Measurements from ENCODE around the gene TFDP2. TPM values are rescaled to one million over a fixed set of nuclear protein-coding genes. Genes with fewer than 3 reads are reported as not detected.

The TFDP2 gene
- total and polyA plus RNA-seq, 2 of the 8 experiments (the other 6 are each of a cell fraction or from before 2014, with no cell fraction given): 41.1 to 119 TPM

DNA sequence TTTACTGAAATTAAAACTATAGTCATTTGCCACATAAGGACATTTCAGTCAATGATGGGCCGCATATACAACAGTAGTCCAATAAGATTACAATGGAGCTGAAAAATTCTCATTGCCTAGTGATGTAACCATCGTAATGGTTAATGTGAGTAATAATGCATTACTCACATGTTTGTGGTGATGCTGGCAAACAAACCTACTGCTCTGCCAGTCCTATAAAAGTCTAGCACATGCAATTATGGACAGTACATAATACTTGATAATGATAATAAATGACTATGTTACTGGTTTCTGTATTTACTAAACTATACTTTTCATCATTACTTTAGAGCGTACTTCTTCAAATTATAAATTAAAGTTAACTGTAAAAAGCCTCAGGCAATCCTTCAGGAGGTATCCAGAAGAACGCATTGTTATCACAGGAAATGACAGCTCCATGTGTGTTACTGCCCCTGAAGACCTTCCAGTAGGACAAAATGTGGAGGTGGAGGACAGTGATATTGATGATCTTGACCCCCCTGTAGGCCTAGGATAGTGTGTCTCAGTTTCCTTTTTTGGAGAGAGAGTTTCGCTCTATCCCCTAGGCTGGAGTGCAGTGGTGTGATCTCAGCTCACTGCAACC, 170.2 kb downstream of the TFDP2 start:
- Histone ChIP-seq H3K18ac (ENCODE audit: extremely low read depth, low read length) (no peak overlapping the region), H2BK120ac (replicated peaks; ENCODE audit: low read depth, low read length) (no peak overlapping the region), H3K4ac (replicated peaks; ENCODE audit: insufficient read length, low read depth, low read length) (no peak overlapping the region), H3K79me1 (ENCODE audit: low read depth, low read length) (no peaks in the 10 kb centered on the region), H4K91ac (replicated peaks; ENCODE audit: insufficient read length, low read length) (no peak overlapping the region), H3K9me3 (ENCODE audit: insufficient read depth in 2 of 2, low read depth in 1 of 2, low read length in 1 of 2) (no peaks in the 10 kb centered on the region), H3K14ac (ENCODE audit: insufficient read length) (no peak overlapping the region), H3K36me3 (ENCODE audit: control insufficient read depth in 2 of 4, insufficient read depth in 4 of 4, low read length in 3 of 4) (peaks cover 2 to 31% (median 10%) of the 10 kb centered on the region in 4 experiments; a peak in 7 of 8 replicates), H2BK12ac (ENCODE audit: low read depth, low read length) (no peak overlapping the region), H3K79me2 (ENCODE audit: control insufficient read depth in 1 of 2, insufficient read depth in 2 of 2, low read length in 2 of 2) (no peaks in the 10 kb centered on the region), H3K4me1 (replicated peaks in 1 of 4; ENCODE audit: control insufficient read depth in 3 of 4, insufficient read depth in 4 of 4, low read length in 3 of 4) (no peaks in the 10 kb centered on the region), H3K4me2 (ENCODE audit: insufficient read depth in 1 of 2, low read depth in 2 of 2, low read length in 2 of 2) (no peak overlapping the region), H3K9ac (replicated peaks in 1 of 4; ENCODE audit: extremely low read depth in 1 of 4, low read depth in 3 of 4, low read length in 3 of 4) (no peak overlapping the region), H4K20me1 (replicated peaks in 1 of 2; ENCODE audit: control insufficient read depth in 1 of 2, insufficient read depth in 2 of 2, low read length in 2 of 2) (no peaks in the 10 kb centered on the region), H2BK15ac (ENCODE audit: low read length) (no peak overlapping the region), H3K27ac (ENCODE audit: low read depth, low read length) (no peak overlapping the region), H3K56ac (replicated peaks; ENCODE audit: insufficient read length, low read depth, low read length) (no peak overlapping the region), H2BK20ac (ENCODE audit: low read length) (no peak overlapping the region), H2AK5ac (ENCODE audit: low read depth, low read length) (no peak overlapping the region), H3K27me3 (replicated peaks in 1 of 4; ENCODE audit: control insufficient read depth in 3 of 4, extremely low read depth in 1 of 4, insufficient read depth in 3 of 4, low read length in 3 of 4) (no peaks in the 10 kb centered on the region), H4K5ac (ENCODE audit: insufficient read length, low read depth, low read length) (no peak overlapping the region), H2AFZ (ENCODE audit: low read length) (no peak overlapping the region), H3K23ac (ENCODE audit: insufficient read length) (no peak overlapping the region), H2BK5ac (ENCODE audit: low read depth, low read length) (no peak overlapping the region), H4K8ac (ENCODE audit: extremely low read depth, insufficient read depth, low read length) (no peak overlapping the region), H3K23me2 (ENCODE audit: low read depth, low read length) (no peaks in the 10 kb centered on the region), H3K4me3 (ENCODE audit: extremely low read depth in 1 of 4, insufficient read depth in 2 of 4, low read depth in 3 of 4, low read length in 4 of 4) (no peak overlapping the region)
- DNase-seq (ENCODE audit: low read depth in 1 of 2, low spot score in 2 of 2) (no peak), FAIRE-seq (no peak)
- no peak for TF ChIP-seq GABPA (IDR thresholded peaks at IDR 0.05; ENCODE audit: borderline replicate concordance, insufficient read depth, low read length)
- TF ChIP-seq NANOG (IDR thresholded peaks at IDR 0.05; ENCODE audit: insufficient read depth, low read depth, low read length, poor library complexity, severe bottlenecking): no peak
- no peak for TF ChIP-seq TEAD4 (IDR thresholded peaks at IDR 0.05; ENCODE audit: low read depth, low read length)
- no peak for TF ChIP-seq SIX5 (IDR thresholded peaks at IDR 0.05; ENCODE audit: low read depth, low read length)
- TF ChIP-seq GTF2F1 (IDR thresholded peaks at IDR 0.05; ENCODE audit: borderline replicate concordance, low read depth, low read length): no peak
- TF ChIP-seq, protein P1, sequence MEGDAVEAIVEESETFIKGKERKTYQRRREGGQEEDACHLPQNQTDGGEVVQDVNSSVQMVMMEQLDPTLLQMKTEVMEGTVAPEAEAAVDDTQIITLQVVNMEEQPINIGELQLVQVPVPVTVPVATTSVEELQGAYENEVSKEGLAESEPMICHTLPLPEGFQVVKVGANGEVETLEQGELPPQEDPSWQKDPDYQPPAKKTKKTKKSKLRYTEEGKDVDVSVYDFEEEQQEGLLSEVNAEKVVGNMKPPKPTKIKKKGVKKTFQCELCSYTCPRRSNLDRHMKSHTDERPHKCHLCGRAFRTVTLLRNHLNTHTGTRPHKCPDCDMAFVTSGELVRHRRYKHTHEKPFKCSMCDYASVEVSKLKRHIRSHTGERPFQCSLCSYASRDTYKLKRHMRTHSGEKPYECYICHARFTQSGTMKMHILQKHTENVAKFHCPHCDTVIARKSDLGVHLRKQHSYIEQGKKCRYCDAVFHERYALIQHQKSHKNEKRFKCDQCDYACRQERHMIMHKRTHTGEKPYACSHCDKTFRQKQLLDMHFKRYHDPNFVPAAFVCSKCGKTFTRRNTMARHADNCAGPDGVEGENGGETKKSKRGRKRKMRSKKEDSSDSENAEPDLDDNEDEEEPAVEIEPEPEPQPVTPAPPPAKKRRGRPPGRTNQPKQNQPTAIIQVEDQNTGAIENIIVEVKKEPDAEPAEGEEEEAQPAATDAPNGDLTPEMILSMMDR (IDR thresholded peaks at IDR 0.05; ENCODE audit: control extremely low read depth in 1 of 3, insufficient read depth in 1 of 3, low read depth in 1 of 3, low read length in 3 of 3): no peak
- ChIA-PET POLR2A (ENCODE audit: partially characterized antibody) (no interaction called here), CTCF (ENCODE audit: partially characterized antibody) (interaction anchor here (0.5 kb wide), 1 partner anchor 287 kb away, joined by 4 read pairs; no protein-coding TSS in a partner anchor)
- 93% methylated on average over 5 of the region's 5 CpGs; no CpG with 5 or more reads in 1 of the 2 experiments for WGBS, 2 experiments (ENCODE audit: extremely low coverage in 1 of 2, insufficient coverage in 1 of 2, insufficient read length in 1 of 2, insufficient replicate concordance in 2 of 2, low coverage in 1 of 2, low lambda C conversion rate in 2 of 2, missing lambda C conversion rate in 1 of 2)

Data from H1 (cell line).